Left renal pelvis (tissue), 4 donors: ENCODE measurements around the gene GOLGA6A. TPM values are rescaled to one million over a fixed set of nuclear protein-coding genes. Genes with fewer than 3 reads are reported as not detected.
"Not testable (repeated sequence)": the region's sequence is repeated elsewhere in the genome, so short reads cannot be mapped to it uniquely, and the experiment has no call there.

Source experiments
- DNase-seq, 4 donors: peaks; one replicate each; pipeline ENCODE4 v3.0.0-alpha.2; 2013; ENCODE audit warnings: low read depth in 4 of 4, low spot score in 3 of 4
- polyA plus RNA-seq, 4 donors: library from polyadenylated mRNA; unstranded; fragments of 120-200 nt; gene quantifications; one replicate each; pipeline ENCODE4 v1.2.1, GENCODE V29; 2013; ENCODE audit not compliant: insufficient read length in 4 of 4

Gene GOLGA6A, protein sequence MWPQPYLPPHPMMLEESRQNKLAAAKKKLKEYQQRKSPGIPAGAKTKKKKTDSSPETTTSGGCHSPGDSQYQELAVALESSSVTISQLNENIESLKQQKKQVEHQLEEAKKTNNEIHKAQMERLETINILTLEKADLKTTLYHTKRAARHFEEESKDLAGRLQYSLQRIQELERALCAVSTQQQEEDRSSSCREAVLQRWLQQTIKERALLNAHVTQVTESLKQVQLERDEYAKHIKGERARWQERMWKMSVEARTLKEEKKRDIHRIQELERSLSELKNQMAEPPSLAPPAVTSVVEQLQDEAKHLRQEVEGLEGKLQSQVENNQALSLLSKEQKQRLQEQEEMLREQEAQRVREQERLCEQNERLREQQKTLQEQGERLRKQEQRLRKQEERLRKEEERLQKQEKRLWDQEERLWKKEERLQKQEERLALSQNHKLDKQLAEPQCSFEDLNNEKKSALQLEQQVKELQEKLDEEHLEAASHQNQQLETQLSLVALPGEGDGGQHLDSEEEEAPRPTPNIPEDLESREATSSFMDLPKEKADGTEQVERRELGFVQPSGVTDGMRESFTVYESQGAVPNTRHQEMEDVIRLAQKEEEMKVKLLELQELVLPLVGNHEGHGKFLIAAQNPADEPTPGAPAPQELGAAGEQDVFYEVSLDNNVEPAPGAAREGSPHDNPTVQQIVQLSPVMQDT
- under 1 TPM in 3 of 4 donors, not detected in 1; 0.33 to 0.66 (median 0.34) TPM for polyA plus RNA-seq

DNA sequence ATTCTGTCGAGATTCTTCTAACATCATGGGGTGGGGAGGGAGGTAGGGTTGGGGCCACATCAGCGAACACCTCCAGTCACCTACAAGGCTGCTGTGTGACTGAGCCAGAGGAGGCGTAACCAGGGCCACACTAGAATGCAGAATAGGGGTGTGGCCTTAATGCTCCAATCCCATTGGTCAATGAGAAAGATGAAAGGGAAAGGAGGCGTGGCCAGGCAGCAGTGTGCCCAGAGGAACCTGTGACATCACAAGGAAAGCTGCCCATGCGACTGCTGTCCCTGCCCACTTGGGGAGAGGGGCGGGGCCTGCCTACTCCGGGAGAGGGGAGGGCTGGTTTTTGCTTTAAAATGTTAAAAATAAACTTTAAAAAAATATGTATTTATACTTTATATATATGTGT is at the start of gene GOLGA6A:
TSS of gene GOLGA6A (minus strand) at position 101 of the 400 bp plus-strand sequence. CDS start at position 60, 41 bp downstream.
- DNase-seq = not testable (repeated sequence)

DNA sequence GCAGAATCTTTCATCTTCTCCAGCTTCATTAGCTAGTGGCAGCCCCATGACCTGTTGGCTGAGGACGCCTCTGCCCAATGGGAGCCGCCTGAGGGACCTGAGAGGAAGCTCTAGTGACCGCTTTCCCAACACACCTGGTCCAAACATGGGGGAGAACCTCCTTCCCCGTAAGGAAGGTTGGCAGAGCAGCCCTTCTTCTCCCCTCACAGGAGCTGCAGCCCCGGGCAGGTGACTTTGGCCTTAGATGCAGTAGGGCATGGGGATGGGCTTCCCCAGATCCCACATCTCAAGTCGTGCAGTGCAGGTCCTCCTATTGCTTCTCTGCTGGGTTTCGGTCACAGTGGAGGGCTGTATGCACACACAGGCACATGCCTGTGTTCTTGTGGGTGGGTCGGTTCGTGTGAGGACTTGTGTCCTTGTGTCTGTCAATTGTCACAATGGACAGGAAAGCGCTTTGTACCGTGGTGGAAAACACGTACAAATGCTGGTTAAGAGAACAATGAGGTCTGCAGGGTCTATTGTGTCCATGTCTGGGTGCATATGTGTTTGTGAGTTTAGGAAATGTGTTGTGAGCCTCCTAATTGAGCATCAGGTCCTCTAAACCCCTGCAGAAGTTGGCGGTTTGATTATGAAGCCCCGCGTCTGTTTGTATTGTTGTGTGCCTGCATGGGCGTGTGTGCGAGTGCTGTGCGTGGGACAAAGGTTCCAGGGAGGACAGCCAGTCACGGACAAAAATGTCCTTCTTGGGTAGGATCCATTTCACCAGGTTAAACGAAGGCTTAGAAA is 49.5 kb upstream of the GOLGA6A start:
- no peak for DNase-seq

DNA sequence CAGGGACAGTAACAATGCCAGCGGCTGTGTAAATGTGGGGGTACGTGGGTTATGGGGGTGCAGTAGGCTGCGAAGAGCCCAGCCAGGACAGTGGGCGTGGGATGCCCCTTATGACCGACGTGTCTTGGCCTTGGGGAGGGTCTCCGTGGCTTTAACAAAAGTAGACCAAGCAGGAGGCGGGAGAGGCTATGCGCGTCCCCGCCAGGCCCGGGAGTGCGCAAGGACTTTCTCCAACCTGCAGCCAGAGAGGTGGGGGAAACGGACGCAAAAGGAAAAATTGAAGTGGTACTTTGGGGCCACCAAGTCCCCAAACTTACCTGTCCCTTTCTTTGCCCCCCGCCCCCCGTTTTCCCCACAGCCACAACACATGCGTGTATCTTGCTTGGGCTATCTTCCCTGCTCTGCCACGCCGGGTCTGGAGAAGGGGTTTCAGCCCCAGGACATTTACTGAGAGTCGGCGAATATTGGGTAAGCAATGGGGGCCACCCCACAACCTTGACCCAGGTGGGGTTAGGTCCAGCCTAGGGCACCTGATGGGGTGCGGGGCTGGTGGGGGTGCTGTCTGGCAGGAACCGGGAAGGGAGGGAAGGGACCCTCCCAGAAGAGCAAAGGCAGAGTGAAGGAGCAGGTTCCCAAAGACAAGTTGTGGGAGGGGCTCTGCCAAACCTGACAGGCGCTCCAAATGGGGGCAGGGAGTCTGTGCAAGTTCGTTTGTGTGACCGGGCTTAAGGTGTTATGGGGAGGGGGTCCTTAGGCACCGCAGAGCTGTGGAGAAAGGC is 48.7 kb upstream of the GOLGA6A start:
- DNase-seq = no peak

DNA sequence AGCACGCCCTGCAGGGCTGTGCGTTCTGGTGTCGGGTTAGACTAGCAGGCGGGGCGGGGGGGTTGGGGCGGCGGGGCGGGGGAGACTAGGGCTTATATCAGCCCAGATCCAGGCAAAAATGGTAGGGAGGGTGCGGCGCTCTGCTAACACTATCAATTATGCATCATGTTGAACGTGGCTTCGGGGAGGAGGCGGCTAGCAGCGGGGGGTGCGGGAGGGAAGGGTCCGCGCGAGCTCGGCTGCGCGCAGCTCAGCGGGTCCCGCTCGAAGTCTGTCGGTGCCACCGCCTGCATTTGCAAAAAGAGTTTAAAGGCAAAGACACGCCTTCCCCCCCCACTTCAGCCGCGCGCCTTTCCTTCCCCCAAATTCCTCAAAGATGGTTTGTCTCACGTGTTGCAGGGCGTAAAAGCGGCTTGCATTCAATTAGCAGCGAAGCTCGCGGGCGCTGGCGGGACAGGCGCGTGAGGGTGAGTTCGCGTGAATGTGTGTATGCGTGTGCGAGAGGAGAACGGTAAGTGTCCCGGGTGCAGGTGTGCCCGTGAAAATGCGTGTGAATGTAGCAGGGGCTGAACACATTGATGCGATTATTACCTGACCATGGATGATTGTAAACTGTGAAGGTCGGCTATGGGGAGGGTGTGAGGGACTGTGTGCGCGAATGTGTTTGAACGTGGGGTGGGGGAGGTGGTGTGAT is 48.0 kb upstream of the GOLGA6A start, which contains the start of gene ISLR2:
TSS of gene ISLR2 (plus strand) at position 432 of the 694 bp plus-strand sequence. CDS start 2,169 bp downstream, outside the sequence.
- DNase-seq = no peak

DNA sequence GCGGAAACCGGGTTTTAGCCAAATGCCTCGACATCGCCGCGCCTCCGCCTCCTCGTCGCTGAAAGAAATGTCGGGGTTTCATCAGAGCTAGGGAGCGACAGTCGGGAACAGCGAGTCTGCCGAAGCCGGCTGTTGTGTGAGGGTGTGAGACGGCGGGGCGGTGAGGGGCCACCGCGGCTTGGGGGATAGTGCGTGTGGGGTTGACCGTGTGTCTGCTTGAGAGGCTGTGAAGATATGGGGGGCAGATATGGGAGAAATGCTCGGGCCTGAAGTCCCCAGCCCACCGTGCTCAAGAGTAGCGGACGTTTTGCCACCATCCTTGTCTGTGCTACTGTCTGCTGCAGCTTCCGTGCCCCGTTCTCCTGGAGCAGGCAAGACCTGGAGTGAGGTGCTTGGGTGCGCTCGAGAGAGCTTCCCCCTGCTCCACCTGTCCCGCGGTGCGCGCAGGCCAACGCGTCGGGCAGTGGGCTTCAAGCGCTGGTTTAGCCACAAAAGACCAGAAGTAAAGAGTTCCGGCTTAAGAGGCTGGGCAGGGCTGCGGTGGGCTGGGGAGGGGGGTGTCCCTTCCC is 47.3 kb upstream of the GOLGA6A start:
- DNase-seq = no peak

DNA sequence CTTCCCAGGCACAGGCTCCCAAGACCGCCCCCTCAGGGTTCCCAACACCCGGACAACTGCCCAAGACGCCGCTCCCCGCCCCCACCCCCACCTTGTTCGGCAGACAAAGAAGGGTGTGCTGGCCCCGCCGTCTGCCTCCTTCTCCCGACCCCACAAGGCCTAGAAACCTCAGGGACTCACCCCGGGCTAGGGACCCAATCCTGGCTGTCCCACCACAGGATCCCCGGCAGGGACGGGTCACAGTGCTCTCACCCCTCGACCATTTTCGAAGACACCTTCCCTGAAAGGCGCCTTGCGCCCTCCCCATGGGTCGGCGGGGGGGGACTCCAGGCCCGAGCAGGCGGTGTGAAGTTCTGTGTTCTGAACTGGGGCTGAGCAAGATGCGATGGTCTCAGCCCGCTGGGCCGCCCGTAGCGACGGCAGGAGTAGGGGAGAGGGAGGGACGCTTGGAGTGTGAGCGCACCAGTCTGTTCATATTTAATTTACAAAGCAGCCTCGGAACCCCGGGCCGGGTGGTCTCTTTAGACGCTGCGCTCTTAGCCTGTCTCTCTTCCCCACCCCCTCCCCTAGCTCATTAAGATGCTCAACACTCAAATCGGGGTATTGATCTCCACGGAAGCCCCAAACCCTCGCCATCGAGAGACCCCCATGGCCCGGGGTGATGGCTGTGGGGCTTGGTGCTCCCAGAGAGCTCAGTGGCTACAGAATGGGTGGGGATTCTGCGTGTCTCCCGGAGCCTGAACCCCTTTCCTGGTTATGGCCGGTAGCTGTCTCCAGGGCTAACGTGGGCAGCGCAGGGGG is 46.6 kb upstream of the GOLGA6A start:
- DNase-seq = no peak

DNA sequence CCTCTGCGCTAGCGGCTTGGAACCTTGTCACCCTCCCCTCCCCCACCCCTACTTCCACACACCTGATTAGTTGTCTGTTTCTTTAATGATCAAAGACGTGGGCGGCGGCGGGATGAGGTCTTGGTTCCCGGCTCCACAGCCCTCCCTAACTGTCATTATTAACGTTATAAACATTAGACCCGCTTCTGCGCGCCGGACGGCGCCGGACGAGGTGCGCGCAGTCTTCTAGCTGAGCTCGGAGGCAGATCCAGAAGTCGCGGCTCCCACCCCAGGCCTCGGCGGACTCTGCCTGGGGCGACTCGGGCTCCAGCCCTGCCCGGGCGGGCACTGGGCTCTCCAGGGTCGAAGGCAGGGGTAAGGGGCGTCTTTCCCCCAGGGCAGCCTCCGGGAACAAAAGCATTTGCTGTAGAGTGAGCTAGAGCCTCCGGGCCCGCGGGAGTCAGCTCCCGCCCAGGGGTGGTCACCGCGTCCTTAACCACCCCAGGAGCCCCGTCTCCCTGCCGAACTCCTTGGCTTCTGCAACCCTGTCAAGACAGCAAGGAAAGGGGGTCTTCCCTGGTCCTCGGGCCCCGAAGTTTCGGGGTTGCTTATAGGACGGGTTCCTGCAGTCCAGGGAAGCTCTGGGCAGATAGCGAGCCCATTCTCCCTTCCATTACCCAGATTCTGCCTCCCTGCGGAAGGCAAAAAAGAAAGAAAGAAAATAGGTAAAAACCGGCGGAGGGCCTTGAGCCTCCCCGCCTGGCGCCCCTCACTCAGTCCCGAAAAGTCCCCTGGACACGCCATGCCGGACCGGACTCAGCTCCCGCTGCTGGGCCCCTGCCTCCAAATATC is 45.8 kb upstream of the GOLGA6A start:
- no peak for DNase-seq

DNA sequence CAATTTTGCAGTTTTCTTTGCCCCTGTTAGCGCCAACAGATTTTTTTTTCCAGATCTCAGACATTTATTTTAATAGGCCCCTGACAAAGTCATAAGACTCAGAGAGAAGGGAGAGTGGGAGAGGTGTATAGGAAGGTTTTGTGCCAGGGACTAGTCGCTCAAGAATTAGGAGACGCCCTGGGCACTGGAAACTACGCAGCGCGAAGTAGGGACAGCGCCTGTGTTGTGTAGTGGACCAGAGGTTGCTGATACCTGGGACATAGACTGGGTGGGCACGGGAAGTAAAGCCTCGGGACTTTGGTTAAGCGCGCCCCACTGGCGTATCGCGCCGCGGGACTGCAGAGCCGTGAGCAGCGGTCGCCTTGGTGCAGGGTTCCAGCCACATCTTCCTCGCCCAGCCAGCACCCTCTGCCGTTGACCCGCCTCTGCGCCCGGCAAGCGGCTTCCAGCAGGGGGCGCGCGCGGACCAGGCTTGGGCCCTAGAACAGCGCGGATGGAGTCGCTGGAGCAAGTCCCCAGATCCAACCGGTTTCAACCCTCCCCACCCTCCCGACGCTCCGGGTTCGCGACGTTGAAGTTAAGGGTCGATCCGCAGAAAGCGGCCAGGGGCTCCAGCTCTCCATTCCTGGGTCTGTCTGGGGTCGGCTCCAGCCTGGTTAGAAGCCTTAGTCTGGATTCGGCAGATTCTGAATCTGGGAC is 45.1 kb upstream of the GOLGA6A start:
- peak in 2 of 4 donors; percentile 74 to 75 for DNase-seq

DNA sequence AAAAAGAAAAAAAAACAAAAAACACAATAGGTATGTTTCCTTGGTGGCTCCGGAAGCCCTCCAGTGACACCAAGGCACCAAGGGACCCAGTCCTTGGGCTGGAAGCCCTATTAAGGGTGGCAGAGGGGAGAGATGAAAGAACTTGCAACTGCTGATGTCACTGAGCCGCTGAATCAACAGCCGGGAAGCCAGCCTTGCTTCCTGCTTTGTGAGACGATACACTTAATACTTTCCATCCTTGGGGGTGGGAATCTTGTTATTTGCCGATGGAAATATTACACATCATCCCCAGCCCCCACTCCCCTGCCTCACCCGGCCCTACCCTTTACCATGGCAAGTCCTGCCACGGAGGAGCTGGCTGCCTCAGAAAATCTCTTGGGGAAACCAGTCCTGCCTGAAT is 42.4 kb upstream of the GOLGA6A start:
- no peak for DNase-seq

DNA sequence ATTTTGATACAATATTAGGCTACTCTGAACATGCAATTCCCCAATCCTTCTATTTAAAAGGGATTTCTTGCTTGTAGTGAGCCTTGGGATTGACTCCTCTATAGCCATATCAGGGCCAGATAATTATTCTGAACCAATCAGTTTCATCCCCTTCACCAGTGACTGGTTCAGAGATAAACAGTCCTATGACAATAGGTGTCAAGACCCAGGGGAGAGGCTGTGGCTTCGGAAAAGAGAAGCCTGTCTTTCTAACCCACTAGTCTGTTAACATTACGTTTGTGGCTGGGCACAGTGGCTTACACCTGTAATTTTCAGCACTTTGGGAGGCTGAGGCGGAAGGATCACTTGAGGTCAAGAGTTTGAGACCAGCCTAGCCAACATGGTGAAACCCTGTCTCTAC is 41.8 kb upstream of the GOLGA6A start:
- no peak for DNase-seq

DNA sequence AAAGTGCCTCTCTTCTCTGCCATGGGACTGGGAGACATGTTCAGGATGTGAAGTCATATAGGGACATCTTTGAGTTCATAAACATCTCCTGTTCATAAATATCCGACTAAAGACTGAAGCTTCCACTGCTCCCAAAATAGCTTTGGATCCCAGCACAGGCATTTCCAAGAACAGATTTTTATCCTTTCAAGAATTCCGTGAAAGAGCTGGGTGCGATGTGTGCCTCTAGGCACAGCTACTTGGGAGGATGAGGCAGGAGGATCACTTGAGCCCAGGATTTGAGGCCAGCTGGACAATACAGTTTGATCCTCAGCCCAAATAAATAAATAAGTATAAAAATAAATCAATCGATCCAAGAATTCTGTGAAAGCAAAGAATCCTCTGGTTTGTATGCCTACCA is 41.3 kb upstream of the GOLGA6A start:
- DNase-seq = no peak

DNA sequence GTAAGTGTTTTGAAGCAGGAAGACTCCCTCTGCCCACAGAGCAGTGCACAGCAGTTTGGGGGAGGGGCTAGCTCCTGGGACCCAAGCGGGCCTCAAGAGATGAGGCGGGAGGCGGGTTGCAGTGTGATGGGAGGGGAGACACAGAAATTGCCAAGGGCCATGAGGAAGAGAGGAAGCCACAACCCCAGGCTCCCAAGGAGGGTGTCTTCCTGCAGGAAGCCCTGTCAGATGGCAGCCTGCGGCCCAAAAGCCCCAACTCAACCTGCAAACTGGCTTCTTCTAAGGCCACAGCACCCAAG is 40.7 kb upstream of the GOLGA6A start:
- no peak for DNase-seq

DNA sequence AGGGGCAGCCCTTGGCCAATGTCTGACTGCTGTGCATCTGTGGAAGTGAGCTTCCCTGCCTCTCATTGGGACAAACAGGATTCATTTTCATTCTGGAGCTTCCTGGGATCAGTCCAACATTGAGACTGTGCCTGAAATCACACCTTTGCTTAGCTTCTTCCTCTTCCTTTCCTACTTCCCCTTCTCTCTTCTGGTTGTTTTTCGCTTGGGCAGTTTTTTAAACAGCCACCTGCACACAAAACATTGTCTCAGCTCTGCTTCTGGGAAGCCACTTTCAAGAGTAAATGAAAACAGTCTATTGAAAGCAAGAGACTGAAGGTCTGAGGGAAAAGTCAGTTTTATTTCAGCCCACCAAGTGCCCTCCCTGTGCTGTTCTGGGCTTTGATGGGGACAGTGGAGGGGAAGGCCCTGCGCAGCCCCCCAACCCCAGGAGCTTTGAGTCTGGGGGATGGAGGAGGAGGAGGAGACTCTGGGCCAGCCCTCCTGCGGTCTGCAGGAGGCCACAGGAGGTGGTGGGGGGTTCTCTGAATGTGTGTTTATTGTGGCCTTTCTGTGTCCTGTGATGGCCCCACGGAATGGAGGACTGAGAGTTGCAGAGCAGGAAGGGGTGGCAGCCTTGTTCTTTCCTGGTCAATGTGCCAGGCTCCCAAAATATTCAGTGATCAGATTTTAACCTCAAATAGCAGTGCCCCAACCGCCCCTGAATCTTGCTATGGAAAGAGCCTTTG is 40.2 kb upstream of the GOLGA6A start:
- DNase-seq = no peak

DNA sequence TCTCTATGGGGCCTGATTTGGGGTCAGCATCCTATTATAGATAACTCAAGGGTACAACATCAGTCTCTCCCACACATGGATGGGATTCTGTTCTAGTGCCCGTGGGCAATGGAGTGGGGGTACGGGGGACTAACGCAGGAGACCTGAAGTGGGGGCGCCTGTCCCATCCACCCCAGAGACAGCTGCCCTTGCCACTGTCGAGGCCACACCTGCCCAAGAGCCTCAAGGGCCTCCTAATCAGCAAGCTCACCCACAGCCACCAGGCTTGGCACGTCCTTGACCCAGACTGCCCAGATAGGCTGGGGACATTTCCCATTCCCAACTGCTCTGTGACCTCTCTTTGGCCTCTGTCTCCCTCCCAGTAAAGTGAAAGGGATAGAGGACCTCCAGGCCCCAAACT is 39.5 kb upstream of the GOLGA6A start:
- no peak for DNase-seq

DNA sequence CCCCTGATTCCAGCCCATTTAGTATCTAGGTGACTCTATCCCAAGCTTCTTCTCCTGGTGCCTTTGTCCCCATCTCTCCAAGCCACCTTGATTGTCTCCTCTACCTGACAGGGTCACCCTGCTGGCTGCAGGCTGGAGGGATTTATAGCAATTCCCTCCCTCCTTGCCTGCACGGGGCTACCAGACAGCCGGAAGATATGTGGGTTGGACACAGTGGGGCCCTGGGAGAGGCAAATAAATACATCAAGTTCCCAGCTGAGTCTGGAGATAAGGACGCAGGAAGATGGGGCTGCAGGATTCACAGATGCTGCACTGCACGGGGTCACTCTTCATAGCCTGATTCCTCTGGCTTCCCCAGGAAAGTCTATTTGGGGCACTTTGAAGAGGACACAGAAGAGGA is 38.7 kb upstream of the GOLGA6A start:
- no peak for DNase-seq

DNA sequence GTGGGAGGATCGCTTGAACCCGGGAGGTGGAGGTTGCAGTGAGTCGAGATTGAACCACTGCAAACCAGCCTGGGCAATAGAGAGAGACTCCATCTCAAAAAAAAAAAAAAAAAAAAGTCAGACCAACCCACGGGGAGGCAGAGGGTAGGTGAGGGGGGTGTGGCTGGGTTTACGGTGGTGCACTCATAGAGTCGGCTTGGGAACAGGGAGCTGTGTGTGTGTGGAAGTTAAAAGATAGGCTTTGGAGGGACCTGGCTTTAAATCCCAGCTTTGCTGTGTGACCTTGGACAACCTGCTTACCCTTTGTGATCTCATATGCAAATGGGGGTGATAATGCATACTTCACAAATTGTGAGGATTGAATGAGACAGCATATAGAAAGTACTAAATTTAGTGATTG is 38.1 kb upstream of the GOLGA6A start:
- DNase-seq = no peak

DNA sequence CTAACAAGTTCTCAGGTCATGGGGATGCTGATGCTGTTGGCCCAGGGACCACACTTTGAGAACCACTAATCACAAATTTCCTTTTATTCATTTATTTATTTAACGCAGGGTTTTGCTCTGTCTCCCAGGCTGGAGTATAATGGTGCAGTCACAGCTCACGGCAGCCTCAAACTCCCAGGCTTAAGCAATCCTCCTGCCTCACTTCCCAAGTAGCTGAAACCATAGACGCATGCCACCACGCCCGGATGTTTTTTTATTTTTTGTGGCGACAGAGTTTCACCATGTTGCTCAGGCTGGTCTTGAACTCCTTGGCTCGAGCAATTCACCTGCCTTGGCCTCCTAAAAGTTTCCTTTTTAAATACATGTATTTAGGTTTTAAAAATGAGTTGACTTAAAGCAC is 27.4 kb upstream of the GOLGA6A start:
- no peak for DNase-seq
